ENCODE results near the gene MUSTN1. TPM values are rescaled to one million over a fixed set of nuclear protein-coding genes. Genes with fewer than 3 reads are reported as not detected.

MUSTN1 gene
- total RNA-seq, 1 donor from 2014 or later: 6.9 TPM

- no peak for DNase-seq (ENCODE audit: low spot score)
- Mint-ChIP-seq H3K36me3 (ENCODE audit: low read depth) (peaks cover 2% of the 10 kb centered on the region), H3K27ac (ENCODE audit: unreplicated experiment) (peak overlapping the region; percentile 93), H3K4me1 (ENCODE audit: low read depth) (peaks cover 54% of the 10 kb centered on the region), H3K4me3 (ENCODE audit: unreplicated experiment) (no peak overlapping the region), H3K27me3 (ENCODE audit: low read depth) (no peaks in the 10 kb centered on the region), H3K9me3 (ENCODE audit: low read depth) (no peaks in the 10 kb centered on the region)
- TF ChIP-seq CTCF (IDR thresholded peaks at IDR 0.05): no peak
Observed at GRCh38 chr3:52831500-52832301, 3.1 kb downstream of the MUSTN1 start.

- peaks cover 50% of the 10 kb centered on the region for H3K4me1 Mint-ChIP-seq (ENCODE audit: low read depth)
- no peak for TF ChIP-seq CTCF (IDR thresholded peaks at IDR 0.05)
- no peak within 1 kb of the TSS for H3K4me3 Mint-ChIP-seq (ENCODE audit: unreplicated experiment)
- no peaks in the 10 kb centered on the region for H3K27me3 Mint-ChIP-seq (ENCODE audit: low read depth)
- H3K36me3 Mint-ChIP-seq (ENCODE audit: low read depth): peaks cover 2% of the 10 kb centered on the region
- H3K27ac Mint-ChIP-seq (ENCODE audit: unreplicated experiment): peak within 1 kb of the TSS; percentile 93
- H3K9me3 Mint-ChIP-seq (ENCODE audit: low read depth): no peaks in the 10 kb centered on the region
- no peak for DNase-seq (ENCODE audit: low spot score)
Observed at GRCh38 chr3:52830535-52831258, 4.1 kb downstream of the MUSTN1 start, which contains the start of gene ITIH4. Gene ITIH4, minus strand, starts transcription at chr3:52830672. Its CDS starts 30 bp downstream, at chr3:52830642.

GRCh38 chr3:52829906-52830463 is 4.8 kb downstream of the MUSTN1 start:
- Mint-ChIP-seq H3K4me3 (ENCODE audit: unreplicated experiment) (no peak overlapping the region), H3K9me3 (ENCODE audit: low read depth) (no peaks in the 10 kb centered on the region), H3K4me1 (ENCODE audit: low read depth) (peaks cover 43% of the 10 kb centered on the region), H3K27ac (ENCODE audit: unreplicated experiment) (no peak overlapping the region), H3K27me3 (ENCODE audit: low read depth) (no peaks in the 10 kb centered on the region), H3K36me3 (ENCODE audit: low read depth) (peaks cover 2% of the 10 kb centered on the region)
- no peak for TF ChIP-seq CTCF (IDR thresholded peaks at IDR 0.05)
- no peak for DNase-seq (ENCODE audit: low spot score)

GRCh38 chr3:52829482-52829881 is 5.3 kb downstream of the MUSTN1 start:
- no peaks in the 10 kb centered on the region for H3K27me3 Mint-ChIP-seq (ENCODE audit: low read depth)
- H3K4me1 Mint-ChIP-seq (ENCODE audit: low read depth): peaks cover 38% of the 10 kb centered on the region
- DNase-seq (ENCODE audit: low spot score): no peak
- no peak for TF ChIP-seq CTCF (IDR thresholded peaks at IDR 0.05)
- no peaks in the 10 kb centered on the region for H3K9me3 Mint-ChIP-seq (ENCODE audit: low read depth)
- H3K27ac Mint-ChIP-seq (ENCODE audit: unreplicated experiment): no peak overlapping the region
- H3K4me3 Mint-ChIP-seq (ENCODE audit: unreplicated experiment): no peak overlapping the region
- no peaks in the 10 kb centered on the region for H3K36me3 Mint-ChIP-seq (ENCODE audit: low read depth)

- H3K27ac Mint-ChIP-seq (ENCODE audit: unreplicated experiment): peak overlapping the region; percentile 69
- no peaks in the 10 kb centered on the region for H3K27me3 Mint-ChIP-seq (ENCODE audit: low read depth)
- H3K4me3 Mint-ChIP-seq (ENCODE audit: unreplicated experiment): no peak overlapping the region
- peaks cover 35% of the 10 kb centered on the region for H3K4me1 Mint-ChIP-seq (ENCODE audit: low read depth)
- peak; percentile 49 for TF ChIP-seq CTCF (IDR thresholded peaks at IDR 0.05)
- no peaks in the 10 kb centered on the region for H3K36me3 Mint-ChIP-seq (ENCODE audit: low read depth)
- no peaks in the 10 kb centered on the region for H3K9me3 Mint-ChIP-seq (ENCODE audit: low read depth)
- DNase-seq (ENCODE audit: low spot score): no peak
Observed at GRCh38 chr3:52827866-52828376, 6.9 kb downstream of the MUSTN1 start.
